ENCODE data around the gene PTPRN2.

PTPRN2 gene

DNA sequence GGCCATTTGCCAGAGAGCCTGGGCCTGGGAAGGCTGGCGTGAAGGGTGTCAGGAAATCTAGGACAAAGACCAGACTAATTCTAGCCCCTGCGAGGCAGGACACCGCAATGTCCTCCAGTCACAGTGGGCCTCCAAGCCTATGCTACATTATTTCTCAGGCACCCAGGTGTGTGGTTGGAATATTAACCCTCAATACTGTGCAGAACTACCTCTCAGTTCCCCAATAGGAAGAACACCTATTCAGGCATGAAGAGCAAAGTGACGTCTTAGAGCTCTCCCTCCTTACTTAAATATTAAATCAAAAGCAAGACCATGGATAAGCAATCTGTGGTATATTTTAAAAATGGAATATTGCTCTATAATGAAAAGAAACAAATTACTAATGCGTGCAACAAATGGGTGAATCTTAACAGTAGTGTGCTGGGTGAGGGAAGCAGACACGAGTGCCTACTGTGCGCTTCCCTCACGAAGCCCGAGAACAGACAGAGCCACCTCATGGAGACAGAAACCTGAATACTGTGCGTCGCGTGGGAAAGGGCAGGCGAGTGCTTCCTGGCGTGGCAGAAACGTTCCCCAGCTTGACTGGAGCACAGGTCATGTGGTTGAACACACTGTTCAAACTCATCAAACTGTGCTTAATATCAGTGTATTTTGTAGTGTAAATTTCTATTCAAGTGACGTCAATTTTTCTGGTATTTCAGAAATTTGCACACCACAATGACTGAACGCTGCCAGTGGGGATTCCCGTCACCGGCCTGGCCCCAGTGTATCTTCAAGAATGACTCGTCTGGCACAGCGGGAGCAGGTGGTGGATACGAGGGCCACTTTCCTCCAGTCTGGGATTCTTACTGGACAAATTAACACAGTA lies 15.5 kb upstream of the PTPRN2 start:
- peak; percentile 28 for DNase-seq

DNA sequence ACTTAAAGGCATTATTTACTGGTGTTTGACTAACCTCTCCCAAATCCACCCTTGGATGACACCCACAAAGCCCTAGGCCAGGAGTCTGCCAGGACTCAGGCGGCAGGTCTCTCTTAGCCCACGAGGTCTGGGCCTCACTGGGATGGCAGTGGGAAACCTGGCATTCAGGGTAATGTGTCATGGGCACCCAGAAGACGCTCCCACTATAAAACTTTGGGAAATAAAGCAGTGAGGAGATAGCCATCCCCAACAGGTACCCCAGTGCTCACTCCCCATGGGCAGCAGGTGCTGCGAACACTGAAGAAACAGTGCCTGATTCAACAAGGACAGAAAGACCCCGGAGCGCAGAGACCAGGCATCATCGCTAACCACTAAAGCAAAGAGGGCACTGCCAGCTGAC lies 14.4 kb upstream of the PTPRN2 start:
- no peak for DNase-seq

GRCh38 chr7:158601090-158601489 lies 13.5 kb upstream of the PTPRN2 start:
- no peak for DNase-seq

GRCh38 chr7:158596745-158597144 lies 9.1 kb upstream of the PTPRN2 start:
- no peak for DNase-seq

DNA sequence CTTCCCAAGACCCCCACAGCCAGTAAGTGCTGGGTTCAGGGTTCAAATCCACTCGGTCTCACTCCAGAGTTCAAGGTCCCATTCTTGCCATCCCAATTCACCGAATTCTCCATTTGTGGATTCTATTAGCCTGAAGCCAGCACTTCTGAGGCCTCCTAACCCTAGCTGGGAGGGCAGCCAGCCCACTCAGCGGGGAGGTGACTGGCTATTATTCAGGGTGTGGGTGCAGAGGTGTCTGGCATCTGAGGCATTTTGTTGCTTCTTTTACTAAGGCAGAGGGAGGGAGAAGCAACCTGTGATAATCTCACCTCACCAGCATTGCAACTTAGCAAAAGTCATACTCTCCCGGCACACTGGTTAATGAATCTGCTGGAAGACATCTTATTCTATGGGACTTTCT lies 8.7 kb upstream of the PTPRN2 start:
- no peak for DNase-seq

DNA sequence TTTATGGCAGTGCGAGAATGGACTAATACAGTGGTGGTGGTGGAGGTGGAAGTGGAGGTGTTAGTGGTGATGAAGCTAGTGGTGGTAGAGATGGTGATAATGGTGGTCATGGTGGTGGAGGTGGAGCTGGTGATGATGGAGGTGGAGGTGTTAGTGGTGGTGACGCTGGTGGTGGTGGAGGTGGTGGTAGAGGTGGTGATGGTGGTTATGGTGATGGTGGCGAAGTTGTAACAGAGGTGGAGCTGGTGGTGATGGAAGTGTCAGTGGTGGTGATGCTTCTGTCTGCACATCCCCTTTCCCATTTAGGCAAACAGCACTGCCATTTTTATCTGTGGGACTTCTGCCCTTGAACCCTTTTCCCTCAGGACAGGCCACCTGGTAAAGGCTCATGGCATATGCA lies 7.4 kb upstream of the PTPRN2 start:
- no peak for DNase-seq

DNA sequence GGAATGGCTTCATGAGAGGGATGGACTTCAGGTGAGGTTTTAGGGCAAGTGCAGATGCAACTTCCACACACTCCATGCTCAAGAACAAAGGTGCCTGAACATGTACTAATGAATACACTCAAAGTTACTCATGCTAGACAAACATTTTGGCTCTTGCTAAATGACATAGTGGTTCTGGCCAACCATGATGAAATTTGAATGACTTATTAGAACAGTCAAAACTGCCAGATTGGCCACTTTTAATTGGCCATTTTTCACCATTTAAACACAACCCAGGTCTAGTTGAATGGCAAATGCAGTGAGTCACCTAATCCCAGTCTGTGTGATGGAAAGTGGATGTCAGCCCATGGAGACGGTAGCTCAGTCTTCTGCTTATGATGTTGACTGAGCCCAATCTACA lies 4.9 kb upstream of the PTPRN2 start:
- no peak for DNase-seq

GRCh38 chr7:158591944-158592343 lies 4.3 kb upstream of the PTPRN2 start:
- no peak for DNase-seq

GRCh38 chr7:158590181-158590530 lies 2.5 kb upstream of the PTPRN2 start:
- no peak for DNase-seq

DNA sequence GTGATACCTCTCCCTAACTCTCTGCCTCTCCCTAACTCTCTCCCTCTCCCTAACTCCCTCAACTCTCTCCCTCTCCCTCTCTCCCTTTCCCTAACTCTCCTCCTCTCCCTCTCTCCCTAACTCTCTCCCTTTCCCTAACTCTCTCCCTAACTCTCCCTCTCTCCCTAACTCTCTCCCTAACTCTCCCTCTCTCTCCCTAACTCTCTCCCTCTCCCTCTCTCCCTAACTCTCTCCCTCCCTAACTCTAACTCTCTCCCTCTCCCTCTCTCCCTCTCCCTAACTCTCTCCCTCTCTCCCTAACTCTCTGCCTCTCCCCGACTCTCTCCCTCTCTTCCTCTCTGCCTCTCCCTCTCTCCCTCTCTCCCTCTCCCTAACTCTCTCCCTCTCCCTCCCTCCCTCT lies 2.0 kb upstream of the PTPRN2 start:
- no peak for DNase-seq

- DNase-seq, result no peak
Measured at GRCh38 chr7:158588878-158589442, 1.3 kb upstream of the PTPRN2 start.

GRCh38 chr7:158588085-158588877 lies 658 bp upstream of the PTPRN2 start:
- no peak for DNase-seq

- no peak for DNase-seq
Measured at GRCh38 chr7:158586499-158587161, 993 bp downstream of the PTPRN2 start.

- DNase-seq, result no peak
Measured at GRCh38 chr7:158585721-158586498, 1.7 kb downstream of the PTPRN2 start.

- no peak for DNase-seq
Measured at GRCh38 chr7:158584407-158584806, 3.2 kb downstream of the PTPRN2 start.

GRCh38 chr7:158583810-158584209 lies 3.8 kb downstream of the PTPRN2 start:
- DNase-seq, result no peak

DNA sequence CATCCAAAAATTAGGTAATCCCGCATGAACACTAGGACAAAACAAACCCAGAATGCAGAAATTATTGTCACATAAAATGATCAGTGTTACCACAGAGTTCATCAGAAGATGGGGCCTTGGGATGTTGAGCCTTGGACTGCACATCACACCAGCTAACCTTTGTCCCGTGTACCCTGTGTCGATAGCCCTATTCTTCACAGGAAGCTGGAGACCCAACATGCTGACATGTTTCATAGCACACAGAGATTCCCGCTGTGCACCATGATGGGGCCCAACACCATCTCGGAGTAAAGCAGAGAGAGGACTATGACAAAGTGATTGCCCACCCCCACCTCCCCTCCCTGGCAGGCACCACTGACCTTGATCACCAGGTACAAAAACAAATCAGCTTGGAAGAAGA lies 4.5 kb downstream of the PTPRN2 start:
- no peak for DNase-seq

GRCh38 chr7:158582089-158582456 lies 5.5 kb downstream of the PTPRN2 start:
- no peak for DNase-seq

DNA sequence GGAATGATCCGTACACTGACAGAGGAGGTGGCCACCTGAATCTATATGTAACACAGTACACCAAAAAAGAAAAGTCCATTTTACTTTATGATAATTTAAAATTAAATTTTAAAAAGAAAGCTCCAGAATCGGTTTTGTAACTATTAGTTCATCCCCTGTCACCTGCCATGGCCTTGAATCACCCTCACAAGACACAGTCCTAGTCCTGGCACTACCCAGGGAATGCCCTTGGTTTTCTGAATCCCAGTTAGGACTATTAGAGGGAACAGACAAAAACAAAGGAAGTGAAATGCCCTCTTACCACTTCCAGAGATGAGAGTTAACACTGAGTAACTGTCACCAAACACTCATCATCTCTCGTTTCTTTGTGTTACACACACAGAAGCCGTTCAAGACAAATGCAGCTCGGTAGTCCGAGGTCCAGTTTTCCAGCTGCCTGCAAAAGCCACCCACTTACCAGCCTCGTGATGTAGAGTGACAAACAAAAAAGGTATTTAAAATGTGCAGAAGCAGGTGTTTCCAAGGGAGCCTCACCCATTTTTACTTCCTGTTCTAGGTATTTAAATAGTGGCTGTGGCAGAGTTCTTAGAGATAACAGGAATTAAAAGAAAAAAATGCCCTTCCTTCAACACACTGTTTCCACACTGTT lies 6.1 kb downstream of the PTPRN2 start:
- no peak for DNase-seq

- no peak for DNase-seq
Measured at GRCh38 chr7:158579662-158580646, 7.7 kb downstream of the PTPRN2 start.

All from activated CD4-positive, alpha-beta T cell treated with anti-CD3 and anti-CD28 coated beads, Interleukin-2, Interleukin-6, amounts not matched to agents 100 ng/mL and 50 ng/mL, durations not matched to agents 16 hours and 8 hours (primary cell).